Jurkat, Clone E6-1 (cell line): Measurements from ENCODE around the gene ANKS1A.
"Not testable (repeated sequence)": the region's sequence is repeated elsewhere in the genome, so short reads cannot be mapped to it uniquely, and the experiment has no call there.

ENCODE experiments used
- DNase-seq: peaks from one replicate; pipeline ENCODE4 v3.0.0-alpha.2; 2011; ENCODE audit warnings: low read depth, low spot score
- H3K4me3 ChIP-seq: 2 replicates; pipeline ENCODE4 v1.5.1; 2011; ENCODE audit warnings: mild to moderate bottlenecking, low read length, control low read depth, moderate library complexity

The ANKS1A gene

DNA sequence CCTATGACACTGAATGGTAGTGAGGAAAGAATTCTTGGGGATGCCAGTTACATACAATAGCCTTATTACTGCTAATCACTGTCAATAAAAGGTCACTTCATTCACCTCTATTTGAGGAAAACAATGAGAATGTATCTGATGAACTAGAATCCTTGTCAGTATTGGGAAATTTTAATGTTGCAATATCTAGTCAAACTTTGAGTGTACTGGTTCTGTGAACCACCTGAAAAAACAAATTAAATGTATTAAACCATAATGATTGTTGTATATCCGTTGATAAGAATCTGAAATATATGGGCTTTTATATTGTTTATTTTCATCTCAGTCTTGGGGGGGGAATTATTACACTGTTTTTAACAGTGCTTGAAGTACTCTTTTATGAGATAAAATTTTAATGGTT is 11.8 kb upstream of the ANKS1A start:
- no peak for DNase-seq
- H3K4me3 ChIP-seq = no peak overlapping the region

DNA sequence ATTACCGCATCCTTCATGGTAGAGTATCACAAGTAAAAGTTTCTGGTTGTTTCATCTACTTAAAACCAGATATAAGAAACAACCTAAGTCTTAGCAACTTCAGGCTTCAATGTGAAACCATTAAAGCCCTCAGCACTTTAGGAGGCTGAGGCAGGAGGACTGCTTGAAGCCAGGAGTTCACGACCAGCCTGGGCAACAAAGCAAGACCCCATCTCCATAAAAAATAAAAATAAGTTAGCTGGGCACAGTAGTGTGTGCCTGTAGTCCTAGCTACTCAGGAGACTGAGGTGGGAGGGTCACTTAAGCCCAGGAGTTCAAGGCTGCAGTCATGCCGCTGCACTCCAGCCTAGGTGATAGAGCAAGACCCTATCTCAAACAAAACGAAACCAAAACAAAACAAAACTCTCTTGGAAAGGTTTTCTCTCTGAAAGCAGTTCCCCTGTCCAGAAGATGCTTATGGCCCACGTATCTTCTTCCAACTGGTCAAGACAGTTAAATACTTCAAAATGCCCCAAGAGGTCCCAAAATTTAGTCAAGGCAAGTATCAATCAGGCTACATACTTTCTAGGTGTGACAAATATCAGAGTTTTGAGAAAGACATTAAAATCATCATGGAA is 11.1 kb upstream of the ANKS1A start:
- DNase-seq = no peak
- H3K4me3 ChIP-seq = no peak overlapping the region

- H3K4me3 ChIP-seq, DNase-seq: not testable (repeated sequence)
Measured at GRCh38 chr6:34884073-34884472, 5.0 kb upstream of the ANKS1A start.

- DNase-seq = no peak
- H3K4me3 ChIP-seq = no peak overlapping the region
Measured at GRCh38 chr6:34884996-34885395, 4.1 kb upstream of the ANKS1A start.

DNA sequence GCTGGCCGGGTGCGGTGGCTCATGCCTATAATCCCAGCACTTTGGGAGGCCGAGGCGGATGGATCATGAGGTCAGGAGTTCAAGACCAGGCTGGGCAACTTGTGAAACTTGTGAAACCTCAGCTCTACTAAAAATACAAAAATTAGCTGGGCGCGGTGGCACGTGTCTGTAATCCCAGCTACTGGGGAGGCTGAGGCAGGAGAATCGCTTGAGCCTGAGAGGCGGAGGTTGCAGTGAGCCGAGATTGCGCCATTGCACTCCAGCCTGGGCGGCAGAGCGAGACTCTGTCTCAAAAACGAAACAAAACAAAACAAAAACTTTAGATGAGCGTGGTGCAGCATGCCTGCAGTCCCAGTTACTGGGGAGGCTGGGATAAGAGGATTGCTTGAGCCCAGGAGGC is 3.2 kb upstream of the ANKS1A start:
- not testable (repeated sequence) for DNase-seq, H3K4me3 ChIP-seq

DNA sequence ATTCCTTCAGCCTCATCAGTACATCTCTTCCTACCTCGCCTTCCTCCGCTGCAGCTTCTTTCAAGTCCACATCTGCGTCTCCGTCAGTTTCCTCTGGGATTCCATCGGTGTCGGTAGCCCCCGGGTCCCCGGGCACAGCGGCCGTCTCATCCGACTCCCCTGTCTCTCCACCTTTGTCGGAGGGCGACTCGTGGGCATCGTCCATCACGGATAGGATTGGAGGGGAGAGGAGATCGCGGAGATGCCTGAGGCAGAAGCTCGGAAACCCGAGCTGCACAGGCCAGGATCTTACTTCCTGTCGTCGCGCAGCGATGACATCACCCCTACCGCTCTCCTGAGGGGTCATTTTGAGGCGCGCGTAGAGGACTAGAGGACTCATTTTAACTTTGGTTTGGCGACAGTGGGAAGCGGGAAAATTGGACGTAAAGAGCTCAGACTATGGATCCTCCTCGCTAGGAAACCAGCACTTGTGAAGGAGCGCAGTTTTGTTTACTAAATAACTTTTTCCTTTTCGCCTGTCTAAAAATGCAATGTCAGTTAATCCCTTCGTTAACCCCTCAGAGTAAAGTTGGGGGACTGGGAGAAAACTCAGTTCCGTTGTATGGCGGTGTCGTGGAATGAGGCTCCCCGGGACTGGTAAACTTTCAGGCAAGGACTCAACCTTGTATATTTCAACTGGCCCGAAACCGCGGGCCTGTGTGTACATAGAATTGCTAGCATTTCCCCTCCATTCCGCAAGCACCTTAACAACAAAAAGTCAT is 1.1 kb upstream of the ANKS1A start, which contains the start of gene TAF11:
Gene TAF11, minus strand, starts transcription at position 290 of the 761 bp plus-strand sequence. Its CDS starts 85 bp downstream, at position 205.
- DNase-seq = peak; percentile 91
- peak within 1 kb of the TSS; percentile 98 for H3K4me3 ChIP-seq

DNA sequence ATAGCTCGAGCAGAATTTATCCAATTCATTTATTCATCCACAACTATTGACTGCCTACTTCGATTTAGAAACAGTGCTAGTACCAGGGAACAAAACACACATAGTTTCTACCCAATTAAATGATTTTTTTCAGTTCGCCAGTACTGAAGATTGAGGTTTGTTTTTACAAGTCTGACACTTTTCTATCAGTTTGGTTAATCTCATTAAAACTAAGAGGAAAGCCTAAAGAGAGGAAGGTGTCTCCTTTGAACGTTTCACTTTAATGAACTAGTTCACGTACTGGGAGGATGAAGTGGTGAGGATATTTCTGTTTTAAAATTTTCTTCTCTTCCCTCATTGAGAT is 570 bp upstream of the ANKS1A start:
- DNase-seq = no peak
- H3K4me3 ChIP-seq = peak overlapping the region; percentile 98

- DNase-seq = no peak
- H3K4me3 ChIP-seq = no peak overlapping the region
Measured at GRCh38 chr6:34890533-34890925, 1.5 kb downstream of the ANKS1A start.

GRCh38 chr6:34891296-34891695 is 2.2 kb downstream of the ANKS1A start:
- DNase-seq = no peak
- no peak overlapping the region for H3K4me3 ChIP-seq

- H3K4me3 ChIP-seq = no peak overlapping the region
- no peak for DNase-seq
Measured at GRCh38 chr6:34894693-34895092, 5.6 kb downstream of the ANKS1A start.

- no peak overlapping the region for H3K4me3 ChIP-seq
- no peak for DNase-seq
Measured at GRCh38 chr6:34897130-34897529, 8.1 kb downstream of the ANKS1A start.

DNA sequence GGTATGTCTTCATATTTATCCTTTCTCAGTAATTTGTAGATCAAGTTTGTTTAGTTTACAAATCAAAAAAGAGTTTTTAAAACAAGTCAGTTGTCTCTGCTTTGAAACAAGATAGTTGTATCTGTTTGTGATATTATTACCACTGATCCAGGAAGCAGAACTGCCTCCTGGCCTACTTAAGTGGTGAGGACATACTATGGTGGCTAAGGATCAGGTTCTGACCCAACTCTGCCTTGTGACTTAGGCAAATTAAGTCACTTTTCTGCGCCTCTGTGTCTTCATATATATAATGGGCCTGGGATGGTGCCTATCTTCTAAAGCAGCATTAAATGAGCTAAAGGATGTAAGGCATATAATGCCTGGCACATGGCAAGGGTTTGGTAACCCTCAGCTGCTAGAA is 8.7 kb downstream of the ANKS1A start:
- no peak overlapping the region for H3K4me3 ChIP-seq

GRCh38 chr6:34899748-34900147 is 10.7 kb downstream of the ANKS1A start:
- H3K4me3 ChIP-seq, DNase-seq: not testable (repeated sequence)

More for the DNA sequence above, 8.7 kb downstream of the ANKS1A start:
- DNase-seq = no peak

- H3K4me3 ChIP-seq = no peak overlapping the region
- DNase-seq = no peak
Measured at GRCh38 chr6:34900321-34901031, 11.4 kb downstream of the ANKS1A start.

DNA sequence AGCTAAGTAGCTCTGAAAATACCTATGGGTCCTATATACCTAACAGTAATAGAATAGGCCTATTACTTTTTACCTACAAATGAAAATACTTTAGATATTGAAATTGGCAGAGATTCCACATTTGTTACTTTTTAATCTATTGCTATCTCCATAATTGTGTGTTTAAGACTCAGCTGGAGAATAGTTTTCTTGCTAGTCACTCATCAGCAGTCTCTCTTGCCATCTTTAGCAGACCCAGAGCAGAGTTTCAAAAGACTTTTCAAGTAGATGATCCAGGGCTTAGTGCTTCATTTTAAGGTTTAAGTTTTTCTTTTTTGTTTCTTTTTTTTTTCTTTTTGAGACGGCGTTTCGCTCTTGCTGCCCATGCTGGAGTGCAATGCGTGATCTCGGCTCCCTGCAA is 12.9 kb downstream of the ANKS1A start:
- H3K4me3 ChIP-seq = no peak overlapping the region
- DNase-seq = no peak

DNA sequence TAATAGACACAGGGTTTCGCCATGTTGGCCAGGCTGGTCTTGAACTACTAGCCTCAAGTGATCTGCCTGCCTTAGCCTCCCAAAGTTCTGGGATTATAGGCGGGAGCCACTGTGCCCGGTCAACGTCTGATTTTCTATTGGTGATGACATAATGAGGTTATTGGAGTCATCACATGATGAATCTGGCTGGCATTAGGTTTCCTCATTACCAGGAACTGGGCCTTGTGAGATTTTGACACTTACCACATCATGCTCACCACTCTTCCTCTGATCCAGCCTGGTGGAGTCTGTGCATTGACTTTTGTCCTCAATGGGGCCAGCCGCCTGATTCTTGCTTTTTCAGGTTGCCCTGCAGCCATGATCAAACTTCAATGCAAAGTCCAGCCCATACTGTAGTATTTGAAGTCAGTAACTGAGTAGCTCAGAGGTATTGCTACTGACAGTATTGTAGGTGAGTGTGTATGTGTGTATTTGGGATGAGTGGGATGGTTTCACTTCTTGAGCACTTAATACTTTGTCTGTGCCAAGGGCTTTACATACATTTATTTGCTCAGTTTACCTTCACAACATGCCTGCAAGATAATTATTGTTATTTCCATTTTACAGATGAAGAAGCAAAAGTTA is 16.0 kb downstream of the ANKS1A start:
- H3K4me3 ChIP-seq = no peak overlapping the region
- DNase-seq = no peak

GRCh38 chr6:34906826-34907225 is 17.8 kb downstream of the ANKS1A start:
- no peak for DNase-seq
- H3K4me3 ChIP-seq = no peak overlapping the region

DNA sequence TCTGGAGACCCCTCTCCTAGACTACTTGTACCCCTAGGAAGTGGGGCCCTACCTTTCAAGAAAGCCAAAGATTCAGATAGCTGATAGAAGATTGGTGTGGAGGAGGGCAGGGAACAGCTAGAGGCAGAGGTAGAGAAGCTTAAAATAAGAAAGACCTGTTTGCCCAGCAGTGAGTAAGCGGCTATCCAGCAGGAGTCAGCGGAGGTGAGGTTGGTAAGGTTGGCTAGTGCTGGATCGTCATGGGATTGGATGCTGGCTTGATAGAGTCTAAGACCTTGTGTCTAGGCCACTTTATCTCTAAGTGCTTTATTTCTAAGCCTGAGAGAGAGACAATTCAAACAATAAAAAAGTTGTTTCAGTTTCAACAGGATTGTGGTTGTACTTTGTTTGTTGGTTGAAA is 19.1 kb downstream of the ANKS1A start:
- no peak overlapping the region for H3K4me3 ChIP-seq
- no peak for DNase-seq

- no peak overlapping the region for H3K4me3 ChIP-seq
- DNase-seq = no peak
Measured at GRCh38 chr6:34909320-34909883, 20.3 kb downstream of the ANKS1A start.

GRCh38 chr6:34911822-34912221 is 22.8 kb downstream of the ANKS1A start:
- DNase-seq = no peak
- no peak overlapping the region for H3K4me3 ChIP-seq
